Cardiac muscle cell (in vitro differentiated cells and primary cell): ENCODE data around the gene TMEM154. TPM values are rescaled to one million over a fixed set of nuclear protein-coding genes. Genes with fewer than 3 reads are reported as not detected.

Experiments
- DNase-seq, 2 donors: peaks; one replicate each; pipeline versions ENCODE4 v3.0.0 to v3.0.0-alpha.2; 2010 to 2017; ENCODE audit warnings: low read depth in 1 of 2, low spot score in 1 of 2
- H3K27ac ChIP-seq: fragments of 200-600 bp; sonication (generic); 2 replicates; pipeline ENCODE4 v1.5.1; 2016
- H3K27me3 ChIP-seq: fragments of 200-600 bp; sonication (generic); 2 replicates; pipeline ENCODE4 v1.6.0; 2016; ENCODE audit warnings: control low read depth
- H3K36me3 ChIP-seq: fragments of 200-600 bp; sonication (generic); 2 replicates; pipeline ENCODE4 v1.5.1; 2016; ENCODE audit warnings: control low read depth
- H3K4me1 ChIP-seq: fragments of 200-600 bp; sonication (generic); 2 replicates; pipeline ENCODE4 v1.8.1; 2017; ENCODE audit warnings: low read depth, mild to moderate bottlenecking, mixed run types
- H3K4me3 ChIP-seq: fragments of 200-600 bp; sonication (generic); 2 replicates; pipeline ENCODE4 v1.5.1; 2016; ENCODE audit warnings: mild to moderate bottlenecking
- H3K9me3 ChIP-seq: fragments of 200-600 bp; sonication (generic); 2 replicates; pipeline ENCODE4 v1.5.1; 2017; ENCODE audit warnings: low read depth, mild to moderate bottlenecking, control low read depth
- CTCF ChIP-seq: IDR thresholded peaks from 2 replicates; pipeline ENCODE4 v1.5.1; 2012; ENCODE audit warnings: low read depth, mild to moderate bottlenecking, low read length
- polyA plus RNA-seq: library from polyadenylated mRNA; unstranded; fragments of >200 nt; fragmentation: Nextera tagmentation; extraction: Ambion mirVana; gene quantifications from 2 replicates; pipeline ENCODE4 v1.2.1, GENCODE V29; 2016
- total RNA-seq: library from RNA; depleted of rRNA; stranded (reverse); fragments of >200 nt; gene quantifications from 2 replicates; pipeline ENCODE4 v1.2.3, GENCODE V29; 2016

The TMEM154 gene
- total and polyA plus RNA-seq, 2 experiments from 2014 or later = 0.12 to 0.21 TPM

GRCh38 chr4:152633118-152633517 is 46.7 kb downstream of the TMEM154 start:
- H3K4me3 ChIP-seq = no peak overlapping the region
- H3K27me3 ChIP-seq = no peaks in the 10 kb centered on the region
- H3K9me3 ChIP-seq = no peaks in the 10 kb centered on the region
- no peak overlapping the region for H3K27ac ChIP-seq
- no peaks in the 10 kb centered on the region for H3K4me1 ChIP-seq
- no peak for TF ChIP-seq CTCF
- H3K36me3 ChIP-seq = no peaks in the 10 kb centered on the region
- no peak for DNase-seq

GRCh38 chr4:152630324-152630723 is 49.5 kb downstream of the TMEM154 start:
- Histone ChIP-seq H3K4me1 (no peaks in the 10 kb centered on the region), H3K4me3 (no peak overlapping the region), H3K27me3 (no peaks in the 10 kb centered on the region), H3K9me3 (no peaks in the 10 kb centered on the region), H3K27ac (no peak overlapping the region), H3K36me3 (no peaks in the 10 kb centered on the region)
- DNase-seq = no peak
- no peak for TF ChIP-seq CTCF

- DNase-seq = no peak
- no peaks in the 10 kb centered on the region for H3K9me3 ChIP-seq
- no peak for TF ChIP-seq CTCF
Measured at GRCh38 chr4:152629908-152630307, 49.9 kb downstream of the TMEM154 start.

GRCh38 chr4:152628128-152628527 is 51.7 kb downstream of the TMEM154 start:
- Histone ChIP-seq H3K9me3 (no peaks in the 10 kb centered on the region), H3K36me3 (no peaks in the 10 kb centered on the region), H3K4me1 (no peaks in the 10 kb centered on the region), H3K4me3 (no peak overlapping the region), H3K27ac (no peak overlapping the region), H3K27me3 (no peaks in the 10 kb centered on the region)
- DNase-seq = peak in 1 of 2 donors; percentile 49
- no peak for TF ChIP-seq CTCF

More at GRCh38 chr4:152629908-152630307, 49.9 kb downstream of the TMEM154 start:
- Histone ChIP-seq H3K27ac (no peak overlapping the region), H3K4me3 (no peak overlapping the region), H3K27me3 (no peaks in the 10 kb centered on the region), H3K36me3 (no peaks in the 10 kb centered on the region), H3K4me1 (no peaks in the 10 kb centered on the region)

GRCh38 chr4:152626790-152627189 is 53.0 kb downstream of the TMEM154 start:
- TF ChIP-seq CTCF = no peak
- Histone ChIP-seq H3K27me3 (no peaks in the 10 kb centered on the region), H3K4me3 (no peak overlapping the region), H3K27ac (no peak overlapping the region), H3K36me3 (no peaks in the 10 kb centered on the region), H3K4me1 (no peaks in the 10 kb centered on the region), H3K9me3 (no peaks in the 10 kb centered on the region)
- no peak for DNase-seq

GRCh38 chr4:152620915-152621314 is 58.9 kb downstream of the TMEM154 start:
- Histone ChIP-seq H3K27ac (no peak overlapping the region), H3K4me1 (no peaks in the 10 kb centered on the region), H3K36me3 (no peaks in the 10 kb centered on the region), H3K9me3 (no peaks in the 10 kb centered on the region), H3K27me3 (no peaks in the 10 kb centered on the region), H3K4me3 (no peak overlapping the region)
- DNase-seq = peak in 1 of 2 donors; percentile 29
- TF ChIP-seq CTCF = no peak
